ENCODE data around the gene RHBDL1.

- TF ChIP-seq CTCF (IDR thresholded peaks at IDR 0.05; ENCODE audit: insufficient read depth, low read length, poor library complexity, severe bottlenecking) (no peak), EZH2phosphoT487 (conservative IDR thresholded peaks at IDR 0.05; ENCODE audit: low read length) (no peak)
These were observed 41.4 kb downstream of the RHBDL1 start for GRCh38 chr16:716768-717325.

Data from SU-DHL-6 (cell line).